GM10266 (cell line): ENCODE data around the gene CLEC7A.

ENCODE experiments used
- DNase-seq: peaks from one replicate; pipeline ENCODE4 v3.0.0; 2012; ENCODE audit errors: extremely low spot score
- CTCF ChIP-seq: IDR thresholded peaks from 2 replicates; pipeline ENCODE4 v1.5.1; 2012; ENCODE audit warnings: mild to moderate bottlenecking, low read depth; ENCODE audit not compliant: control insufficient read depth, insufficient read depth; ENCODE audit errors: missing control alignments

The CLEC7A gene

GRCh38 chr12:10122689-10123088 is 7.3 kb downstream of the CLEC7A start:
- no peak for DNase-seq
- TF ChIP-seq CTCF = no peak

GRCh38 chr12:10121278-10121677 is 8.7 kb downstream of the CLEC7A start:
- DNase-seq = no peak
- TF ChIP-seq CTCF = no peak

- no peak for TF ChIP-seq CTCF
Observed at GRCh38 chr12:10119066-10119465, 10.9 kb downstream of the CLEC7A start.

GRCh38 chr12:10115890-10116289 is 14.1 kb downstream of the CLEC7A start:
- no peak for TF ChIP-seq CTCF
- DNase-seq = no peak

More at GRCh38 chr12:10119066-10119465, 10.9 kb downstream of the CLEC7A start:
- no peak for DNase-seq

- no peak for TF ChIP-seq CTCF
- DNase-seq = no peak
Observed at GRCh38 chr12:10115311-10115710, 14.7 kb downstream of the CLEC7A start.

GRCh38 chr12:10113920-10114319 is 16.1 kb downstream of the CLEC7A start:
- TF ChIP-seq CTCF = no peak
- no peak for DNase-seq

- no peak for TF ChIP-seq CTCF
- DNase-seq = no peak
Observed at GRCh38 chr12:10113075-10113474, 16.9 kb downstream of the CLEC7A start.
